HL-60/S4 treated with phorbol 12-myristate 13-acetate at 8.2 ng/mL for 4 days and 3 days (cell line): ENCODE measurements around the gene ABCF3.

Experiments
- in situ Hi-C: fragments of 300-500 bp; cut with MboI; formaldehyde crosslinking; loops from 2 replicates; pipeline ENCODE4 v1.15.0; 2022; ENCODE audit warnings: low sequenced_read_pairs

Gene ABCF3

GRCh38 chr3:184185461-184186183 is 377 bp upstream of the ABCF3 start:
- in situ Hi-C loops: no loop called here

GRCh38 chr3:184186902-184187207 is 856 bp downstream of the ABCF3 start:
- in situ Hi-C loops: no loop called here

GRCh38 chr3:184188080-184188479 is 2.1 kb downstream of the ABCF3 start:
- in situ Hi-C loops: no loop called here

GRCh38 chr3:184189421-184189820 is 3.4 kb downstream of the ABCF3 start:
- in situ Hi-C loops: no loop called here

GRCh38 chr3:184192889-184193288 is 6.9 kb downstream of the ABCF3 start:
- in situ Hi-C loops: no loop called here

GRCh38 chr3:184193991-184194539 is 8.1 kb downstream of the ABCF3 start:
- in situ Hi-C loops: no loop called here

GRCh38 chr3:184196536-184196935 is 10.5 kb downstream of the ABCF3 start:
- in situ Hi-C loops: no loop called here

- in situ Hi-C loops: no loop called here
Observed at GRCh38 chr3:184198509-184198908, 12.5 kb downstream of the ABCF3 start.

- in situ Hi-C loops: no loop called here
Observed at GRCh38 chr3:184200825-184201224, 14.8 kb downstream of the ABCF3 start.

- in situ Hi-C loops: no loop called here
Observed at GRCh38 chr3:184203526-184203925, 17.5 kb downstream of the ABCF3 start.

GRCh38 chr3:184209146-184209923 is 23.3 kb downstream of the ABCF3 start:
- in situ Hi-C loops: no loop called here

- in situ Hi-C loops: no loop called here
Observed at GRCh38 chr3:184211297-184211696, 25.3 kb downstream of the ABCF3 start.

- in situ Hi-C loops: no loop called here
Observed at GRCh38 chr3:184211718-184212117, 25.7 kb downstream of the ABCF3 start.

- in situ Hi-C loops: no loop called here
Observed at GRCh38 chr3:184218814-184219213, 32.8 kb downstream of the ABCF3 start.

GRCh38 chr3:184222521-184222920 is 36.5 kb downstream of the ABCF3 start:
- in situ Hi-C loops: no loop called here

GRCh38 chr3:184223946-184224345 is 37.9 kb downstream of the ABCF3 start:
- in situ Hi-C loops: no loop called here

GRCh38 chr3:184227481-184227935 is 41.5 kb downstream of the ABCF3 start:
- in situ Hi-C loops: no loop called here

GRCh38 chr3:184228376-184229137 is 42.6 kb downstream of the ABCF3 start:
- in situ Hi-C loops: no loop called here

GRCh38 chr3:184229394-184230080 is 43.5 kb downstream of the ABCF3 start, which contains the start of gene VWA5B2:
VWA5B2 (plus strand) TSS chr3:184229585; CDS start chr3:184230529, 944 bp downstream.
- in situ Hi-C loops: no loop called here

GRCh38 chr3:184230081-184230602 is 44.1 kb downstream of the ABCF3 start:
- in situ Hi-C loops: no loop called here
